ENCODE results near the gene PNP.
"Not testable (repeated sequence)": the region's sequence is repeated elsewhere in the genome, so short reads cannot be mapped to it uniquely, and the experiment has no call there.

Gene PNP

GRCh38 chr14:20489093-20489994 is 20.1 kb downstream of the PNP start:
- in situ Hi-C loops (cut with HindIII; ENCODE audit: low sequenced_read_pairs): no loop called here

- in situ Hi-C loops (cut with HindIII; ENCODE audit: low sequenced_read_pairs): no loop called here
Observed at GRCh38 chr14:20490563-20490962, 21.4 kb downstream of the PNP start.

GRCh38 chr14:20492486-20492885 is 23.3 kb downstream of the PNP start:
- in situ Hi-C loops (cut with HindIII; ENCODE audit: low sequenced_read_pairs): no loop called here

GRCh38 chr14:20493634-20494033 is 24.4 kb downstream of the PNP start:
- in situ Hi-C loops (cut with HindIII; ENCODE audit: low sequenced_read_pairs): no loop called here

GRCh38 chr14:20494935-20495766 is 25.9 kb downstream of the PNP start:
- in situ Hi-C loops (cut with HindIII; ENCODE audit: low sequenced_read_pairs): no loop called here

- in situ Hi-C loops (cut with HindIII; ENCODE audit: low sequenced_read_pairs): no loop called here
Observed at GRCh38 chr14:20498622-20499021, 29.4 kb downstream of the PNP start.

- in situ Hi-C loops (cut with HindIII; ENCODE audit: low sequenced_read_pairs): no loop called here
Observed at GRCh38 chr14:20499108-20499507, 29.9 kb downstream of the PNP start.

GRCh38 chr14:20499881-20500280 is 30.7 kb downstream of the PNP start:
- in situ Hi-C loops (cut with HindIII; ENCODE audit: low sequenced_read_pairs): no loop called here

- in situ Hi-C loops (cut with HindIII; ENCODE audit: low sequenced_read_pairs): no loop called here
Observed at GRCh38 chr14:20501346-20501745, 32.1 kb downstream of the PNP start.

- in situ Hi-C loops (cut with HindIII; ENCODE audit: low sequenced_read_pairs): no loop called here
Observed at GRCh38 chr14:20503898-20504297, 34.7 kb downstream of the PNP start.

GRCh38 chr14:20506276-20506675 is 37.1 kb downstream of the PNP start:
- in situ Hi-C loops (cut with HindIII; ENCODE audit: low sequenced_read_pairs): not testable (repeated sequence)

- in situ Hi-C loops (cut with HindIII; ENCODE audit: low sequenced_read_pairs): not testable (repeated sequence)
Observed at GRCh38 chr14:20506752-20507151, 37.5 kb downstream of the PNP start.

- in situ Hi-C loops (cut with HindIII; ENCODE audit: low sequenced_read_pairs): not testable (repeated sequence)
Observed at GRCh38 chr14:20507537-20507936, 38.3 kb downstream of the PNP start.

GRCh38 chr14:20508367-20508766 is 39.2 kb downstream of the PNP start:
- in situ Hi-C loops (cut with HindIII; ENCODE audit: low sequenced_read_pairs): no loop called here

- in situ Hi-C loops (cut with HindIII; ENCODE audit: low sequenced_read_pairs): no loop called here
Observed at GRCh38 chr14:20512177-20512905, 43.1 kb downstream of the PNP start.

- in situ Hi-C loops (cut with HindIII; ENCODE audit: low sequenced_read_pairs): no loop called here
Observed at GRCh38 chr14:20515846-20516245, 46.6 kb downstream of the PNP start.

GRCh38 chr14:20516921-20517320 is 47.7 kb downstream of the PNP start:
- in situ Hi-C loops (cut with HindIII; ENCODE audit: low sequenced_read_pairs): no loop called here

GRCh38 chr14:20522332-20522731 is 53.1 kb downstream of the PNP start:
- in situ Hi-C loops (cut with HindIII; ENCODE audit: low sequenced_read_pairs): no loop called here

- in situ Hi-C loops (cut with HindIII; ENCODE audit: low sequenced_read_pairs): no loop called here
Observed at GRCh38 chr14:20524027-20524426, 54.8 kb downstream of the PNP start.

Data from endothelial cell of hepatic sinusoid (primary cell).